K562 (cell line): ENCODE results near the gene SLC15A3. TPM values are rescaled to one million over a fixed set of nuclear protein-coding genes. Genes with fewer than 3 reads are reported as not detected.

Experiments used
- ATF1 ChIP-seq, 2 experiments: fragments of 450-650 bp in 1 of 2; IDR thresholded peaks; 2 replicates each; pipeline ENCODE4 v1.6.1; 2016; ENCODE audit warnings: missing compliant biosample characterization in 1 of 2, missing genetic modification characterization in 1 of 2
- ATF6 ChIP-seq: sonication (generic); formaldehyde crosslinking; IDR thresholded peaks from 2 replicates; pipeline ENCODE4 v1.4.0; 2020; ENCODE audit warnings: mild to moderate bottlenecking, missing genetic modification reagents
- BCOR ChIP-seq: fragments of 450-650 bp; IDR thresholded peaks from 2 replicates; pipeline ENCODE4 v1.6.1; 2016
- BHLHE40 ChIP-seq: IDR thresholded peaks from 2 replicates; pipeline ENCODE4 v1.6.1; 2011; ENCODE audit warnings: low read length, improper control_type of control experiment
- BRD4 ChIP-seq: fragments of 200-600 bp; sonication (generic); IDR thresholded peaks from 2 replicates; pipeline ENCODE4 v1.6.1; 2017; ENCODE audit warnings: inconsistent platforms
- BRD9 ChIP-seq: fragments of 450-650 bp; IDR thresholded peaks from 2 replicates; pipeline ENCODE4 v1.6.1; 2018; ENCODE audit warnings: low read depth; ENCODE audit not compliant: partially characterized antibody
- CREM ChIP-seq: IDR thresholded peaks from 2 replicates; pipeline ENCODE4 v1.6.1; 2014; ENCODE audit warnings: antibody characterized with exemption, low read depth
- CXXC5 ChIP-seq: fragments of 250-450 bp; sonication (Bioruptor Pico); IDR thresholded peaks from 2 replicates; pipeline ENCODE4 v1.8.0; 2022; ENCODE audit warnings: inconsistent platforms, mild to moderate bottlenecking, moderate library complexity
- DPF2 ChIP-seq: fragments of 450-650 bp; IDR thresholded peaks from 2 replicates; pipeline ENCODE4 v1.6.1; 2016
- EP300 ChIP-seq: IDR thresholded peaks from 2 replicates; pipeline ENCODE4 v1.6.1; 2012; ENCODE audit warnings: low read length, improper control_type of control experiment
- ERF ChIP-seq: fragments of 450-650 bp; formaldehyde crosslinking; IDR thresholded peaks from 2 replicates; pipeline ENCODE4 v1.4.0; 2020; ENCODE audit warnings: mild to moderate bottlenecking, mixed read lengths
- ESRRA ChIP-seq: fragments of 450-650 bp; IDR thresholded peaks from 2 replicates; pipeline ENCODE4 v1.6.1; 2014; ENCODE audit warnings: low read depth, mild to moderate bottlenecking, moderate library complexity, borderline replicate concordance
- GABPB1 ChIP-seq: sonication (generic); formaldehyde crosslinking; IDR thresholded peaks from 2 replicates; pipeline ENCODE4 v1.8.0; 2022; ENCODE audit warnings: mild to moderate bottlenecking, missing genetic modification reagents
- GATAD2B ChIP-seq: fragments of 450-650 bp; IDR thresholded peaks from 2 replicates; pipeline ENCODE4 v1.6.1; 2017; ENCODE audit warnings: mild to moderate bottlenecking, borderline replicate concordance
- HNRNPL ChIP-seq: fragments of 200-400 bp; formaldehyde crosslinking; IDR thresholded peaks from 2 replicates; pipeline ENCODE4 v1.6.1; 2017; ENCODE audit warnings: low read depth, mild to moderate bottlenecking, low read length
- KAT8 ChIP-seq: fragments of 450-650 bp; IDR thresholded peaks from 2 replicates; pipeline ENCODE4 v1.6.1; 2016; ENCODE audit warnings: low read depth, mild to moderate bottlenecking
- MYNN ChIP-seq, 2 experiments: sonication (generic); formaldehyde crosslinking in 1 of 2; IDR thresholded peaks; 2 replicates each; pipeline versions ENCODE4 v1.5.0 to v1.6.1; 2016 to 2020; ENCODE audit warnings: antibody characterized with exemption in 1 of 2, missing genetic modification reagents in 1 of 2
- NFIC ChIP-seq: fragments of 450-650 bp; IDR thresholded peaks from 2 replicates; pipeline ENCODE4 v1.6.1; 2017; ENCODE audit warnings: mild to moderate bottlenecking, inconsistent platforms
- NR2F6 ChIP-seq: fragments of 450-650 bp; formaldehyde crosslinking; IDR thresholded peaks from 2 replicates; pipeline ENCODE4 v1.4.0; 2020; ENCODE audit warnings: mild to moderate bottlenecking
- RNF2 ChIP-seq: sonication (generic); IDR thresholded peaks from 2 replicates; pipeline ENCODE4 v1.6.1; 2016
- SMAD1 ChIP-seq: fragments of 150-350 bp; IDR thresholded peaks from 2 replicates; pipeline ENCODE4 v1.6.1; 2014; ENCODE audit warnings: low read length, low read depth; ENCODE audit not compliant: partially characterized antibody
- TCF3 ChIP-seq: sonication (generic); formaldehyde crosslinking; IDR thresholded peaks from 2 replicates; pipeline ENCODE4 v1.4.0; 2020; ENCODE audit warnings: mild to moderate bottlenecking, missing genetic modification reagents
- THAP12 ChIP-seq: fragments of 250-450 bp; sonication (Bioruptor Pico); IDR thresholded peaks from 2 replicates; pipeline ENCODE4 v1.9.0; 2021; ENCODE audit warnings: mild to moderate bottlenecking, inconsistent platforms
- polyA plus RNA-seq, 8 experiments: library from polyadenylated mRNA; depleted of rRNA in 4 of 8; stranded (reverse) in 5 of 8; unstranded in 3 of 8; fragments of >200 nt; fragmentation: Nextera tagmentation in 2 of 8; fragmentation: Illumina TruSeq in 1 of 8; extraction: Ambion mirVana in 2 of 8; extraction: Trizol in 1 of 8; gene quantifications; 2 replicates each; pipeline versions ENCODE4 v1.2.1 to v1.2.3, GENCODE V29; 2011 to 2014; ENCODE audit warnings: inconsistent platforms in 1 of 8, missing spikeins in 1 of 8
- total RNA-seq, 7 experiments: library from RNA; depleted of rRNA in 6 of 7; stranded (reverse); fragments of >200 nt in 6 of 7; fragmentation: Illumina TruSeq in 2 of 7; extraction: Trizol in 2 of 7; gene quantifications; 2 replicates each; pipeline versions ENCODE4 v1.2.1 to v1.2.3, GENCODE V29; 2011 to 2021; ENCODE audit warnings: low replicate concordance in 1 of 7
- TF ChIP-seq, protein P1 (sequence below): fragments of 450-650 bp; formaldehyde crosslinking; IDR thresholded peaks from 2 replicates; pipeline ENCODE4 v1.4.0; 2022; ENCODE audit warnings: mild to moderate bottlenecking, moderate library complexity
- TF ChIP-seq, protein P2 (sequence below): sonication (generic); formaldehyde crosslinking; IDR thresholded peaks from 2 replicates; pipeline ENCODE4 v1.8.0; 2022; ENCODE audit warnings: missing genetic modification reagents, mild to moderate bottlenecking, moderate library complexity, borderline replicate concordance

SLC15A3 gene
- total and polyA plus RNA-seq, 9 of the 15 experiments (the other 6 are each of a cell fraction or from before 2014, with no cell fraction given) = 0.07 to 0.27 TPM; not detected in 7

DNA sequence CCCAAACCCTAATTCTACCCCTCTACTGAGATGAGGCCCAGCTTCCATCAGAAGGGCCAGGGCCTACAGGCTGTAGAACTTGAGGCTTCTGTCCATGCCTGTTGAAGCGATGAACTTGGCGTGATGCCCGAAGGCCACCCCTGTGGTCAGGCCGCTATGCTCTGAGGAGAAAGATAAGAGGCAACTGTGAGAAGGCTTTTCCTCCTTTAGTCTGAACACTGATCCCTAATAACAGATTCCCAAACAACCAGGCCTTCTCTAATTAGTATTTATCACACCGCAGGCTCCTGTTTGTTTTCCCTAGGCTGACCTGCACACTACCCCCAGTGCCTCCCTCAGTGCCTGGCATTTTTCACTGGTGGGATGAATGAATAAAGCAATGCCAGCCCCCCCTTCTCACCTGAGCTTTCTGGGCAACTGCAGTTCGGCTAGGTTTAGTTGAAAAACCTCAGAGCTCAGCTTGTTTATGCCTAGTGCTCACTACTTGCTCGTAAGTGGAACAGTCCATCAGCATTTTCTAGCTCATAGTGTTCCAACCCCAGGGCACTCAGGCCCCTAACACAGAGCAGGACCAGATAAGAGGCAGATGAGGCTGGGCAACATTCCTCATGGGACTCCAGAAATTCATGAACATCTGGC, 60.8 kb downstream of the SLC15A3 start (continued):
- TF ChIP-seq, protein P1, sequence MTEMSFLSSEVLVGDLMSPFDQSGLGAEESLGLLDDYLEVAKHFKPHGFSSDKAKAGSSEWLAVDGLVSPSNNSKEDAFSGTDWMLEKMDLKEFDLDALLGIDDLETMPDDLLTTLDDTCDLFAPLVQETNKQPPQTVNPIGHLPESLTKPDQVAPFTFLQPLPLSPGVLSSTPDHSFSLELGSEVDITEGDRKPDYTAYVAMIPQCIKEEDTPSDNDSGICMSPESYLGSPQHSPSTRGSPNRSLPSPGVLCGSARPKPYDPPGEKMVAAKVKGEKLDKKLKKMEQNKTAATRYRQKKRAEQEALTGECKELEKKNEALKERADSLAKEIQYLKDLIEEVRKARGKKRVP (CRISPR knock-in tag) = no peak
- TF ChIP-seq, protein P2, sequence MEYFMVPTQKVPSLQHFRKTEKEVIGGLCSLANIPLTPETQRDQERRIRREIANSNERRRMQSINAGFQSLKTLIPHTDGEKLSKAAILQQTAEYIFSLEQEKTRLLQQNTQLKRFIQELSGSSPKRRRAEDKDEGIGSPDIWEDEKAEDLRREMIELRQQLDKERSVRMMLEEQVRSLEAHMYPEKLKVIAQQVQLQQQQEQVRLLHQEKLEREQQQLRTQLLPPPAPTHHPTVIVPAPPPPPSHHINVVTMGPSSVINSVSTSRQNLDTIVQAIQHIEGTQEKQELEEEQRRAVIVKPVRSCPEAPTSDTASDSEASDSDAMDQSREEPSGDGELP (CRISPR knock-in tag) = peak; percentile 16; the same call in 1 of the 2 replicates
- TF ChIP-seq THAP12 (CRISPR knock-in tag) (no peak), HNRNPL (no peak), ATF1 (CRISPR knock-in tag; IDR thresholded peaks at IDR 0.05) (no peak), ATF1 (tag; IDR thresholded peaks at IDR 0.05) (no peak), BCOR (peak; percentile 27; the same call in 1 of the 2 replicates), TCF3 (peak; percentile 89), KAT8 (no peak), SMAD1 (peak; percentile 75), BRD9 (no peak), BHLHE40 (peak; percentile 70), ERF (CRISPR knock-in tag) (0 out of 2 replicates have a peak, but pooled peaks have one; percentile 13), CXXC5 (CRISPR knock-in tag) (peak; percentile 93), RNF2 (peak; percentile 72), ESRRA (peak; percentile 83; the same call in 1 of the 2 replicates), CREM (0 out of 2 replicates have a peak, but pooled peaks have one; percentile 22), EP300 (peak; percentile 74; the same call in 1 of the 2 replicates), NR2F6 (CRISPR knock-in tag) (no peak), MYNN (IDR thresholded peaks at IDR 0.05) (0 out of 2 replicates have a peak, but pooled peaks have one; percentile 32), MYNN (CRISPR knock-in tag; IDR thresholded peaks at IDR 0.05) (no peak), DPF2 (peak; percentile 85), GATAD2B (0 out of 2 replicates have a peak, but pooled peaks have one; percentile 53), GABPB1 (0 out of 2 replicates have a peak, but pooled peaks have one; percentile 17), NFIC (peak; percentile 98), BRD4 (no peak), ATF6 (CRISPR knock-in tag) (0 out of 2 replicates have a peak, but pooled peaks have one; percentile 53)
